Measurements from ENCODE around the gene SH3BP1. TPM values are rescaled to one million over a fixed set of nuclear protein-coding genes. Genes with fewer than 3 reads are reported as not detected.

The SH3BP1 gene
- total and polyA plus RNA-seq, 2 donors (not counting 1 experiment from before 2014, with no cell fraction given) = 44.0 to 69.7 TPM

DNA sequence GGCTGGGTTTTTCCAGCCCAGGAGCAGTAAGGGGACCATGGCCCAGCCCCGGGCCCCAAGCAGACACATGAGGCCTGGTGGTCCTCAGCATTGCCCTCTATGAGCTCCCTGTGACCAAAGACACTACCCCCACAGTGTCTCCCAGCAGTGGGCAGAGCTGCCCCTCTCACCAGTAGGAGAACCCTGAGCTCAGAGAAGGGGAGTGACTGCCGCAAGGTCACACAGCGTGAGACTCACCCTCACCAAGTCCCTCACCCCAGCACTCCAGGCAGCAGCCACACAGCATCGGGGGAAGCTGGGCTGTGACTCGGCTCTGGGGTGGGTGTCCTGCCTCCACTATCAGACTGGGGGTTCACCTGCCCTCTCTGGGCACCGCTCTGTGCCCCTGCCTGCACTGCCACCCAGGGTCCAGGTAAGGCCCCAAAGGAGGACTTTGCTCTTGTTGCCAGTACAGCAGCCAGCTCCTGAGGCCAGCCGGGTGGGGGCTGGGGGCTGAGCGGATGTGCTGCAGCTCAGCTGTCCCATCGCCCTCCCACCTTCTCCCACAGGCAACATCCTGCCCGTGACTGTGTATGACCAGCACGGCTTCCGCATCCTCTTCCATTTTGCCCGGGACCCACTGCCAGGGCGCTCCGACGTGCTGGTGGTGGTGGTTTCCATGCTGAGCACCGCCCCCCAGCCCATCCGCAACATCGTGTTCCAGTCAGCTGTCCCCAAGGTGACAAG lies 7.9 kb upstream of the SH3BP1 start:
- Histone ChIP-seq H3K79me2 (ENCODE audit: control insufficient read depth, insufficient read depth, low read length) (peaks cover 2% of the 10 kb centered on the region), H3K4me2 (replicated peaks; ENCODE audit: low read depth, low read length, poor library complexity, severe bottlenecking) (no peak overlapping the region), H3K27ac (ENCODE audit: low read length in 2 of 2) (peak overlapping the region in 1 of 2 donors; percentile 89), H3K9me3 (ENCODE audit: control extremely low read depth in 1 of 3, control insufficient read depth in 2 of 3, insufficient read depth in 1 of 3, low read length in 2 of 3) (no peaks in the 10 kb centered on the region), H2AFZ (ENCODE audit: insufficient read depth, low read depth, low read length, poor library complexity, severe bottlenecking) (no peak overlapping the region), H3K27me3 (replicated peaks in 1 of 4; ENCODE audit: control extremely low read depth in 1 of 4, control insufficient read depth in 3 of 4, insufficient read depth in 4 of 4, low read length in 3 of 4) (no peaks in the 10 kb centered on the region), H3K4me1 (ENCODE audit: control insufficient read depth in 2 of 2, insufficient read depth in 2 of 2, low read length in 2 of 2) (peaks cover 58 to 68% of the 10 kb centered on the region in 2 donors), H4K20me1 (ENCODE audit: control insufficient read depth, insufficient read depth, low read length, poor library complexity, severe bottlenecking) (no peaks in the 10 kb centered on the region), H3K36me3 (replicated peaks in 1 of 2; ENCODE audit: control extremely low read depth in 1 of 2, control insufficient read depth in 1 of 2, extremely low read depth in 1 of 2, insufficient read depth in 2 of 2, low read length in 1 of 2) (peaks cover 0 to 17% of the 10 kb centered on the region in 2 experiments), H3K4me3 (ENCODE audit: control extremely low read depth in 1 of 5, extremely low read depth in 1 of 5, insufficient read depth in 1 of 5, low read depth in 2 of 5, low read length in 4 of 5) (no peak overlapping the region), H3K9ac (ENCODE audit: low read length) (no peak overlapping the region)
- ATAC-seq (ENCODE audit: low read depth) (no peak), DNase-seq (no peak)
- intact Hi-C loops (cut with micrococcal nuclease) = loop anchor here (2.0 to 5.0 kb wide), 3 partner anchors 23 to 116 kb away; partner anchors contain the start of gene GGA1
- ChIA-PET CTCF (interaction anchor here (0.9 to 30.7 kb wide), 5 partner anchors 4 to 46 kb away, joined by 5 to 620 read pairs (median 501); partner anchors contain the start of genes GGA1, LGALS1, NOL12 and PDXP), POLR2A (interaction anchor here (0.6 to 3.4 kb wide), 4 partner anchors 11 to 46 kb away, joined by 3 to 27 read pairs (median 11); partner anchors contain the start of gene PDXP)
- no peaks in the 10 kb centered on the region for H3K27me3 Mint-ChIP-seq
- H3K27ac Mint-ChIP-seq = peak overlapping the region; percentile 97
- no peak for TF ChIP-seq EZH2 (IDR thresholded peaks at IDR 0.05; ENCODE audit: borderline replicate concordance, insufficient read depth, low read depth, low read length, poor library complexity, severe bottlenecking)
- TF ChIP-seq, protein P1, sequence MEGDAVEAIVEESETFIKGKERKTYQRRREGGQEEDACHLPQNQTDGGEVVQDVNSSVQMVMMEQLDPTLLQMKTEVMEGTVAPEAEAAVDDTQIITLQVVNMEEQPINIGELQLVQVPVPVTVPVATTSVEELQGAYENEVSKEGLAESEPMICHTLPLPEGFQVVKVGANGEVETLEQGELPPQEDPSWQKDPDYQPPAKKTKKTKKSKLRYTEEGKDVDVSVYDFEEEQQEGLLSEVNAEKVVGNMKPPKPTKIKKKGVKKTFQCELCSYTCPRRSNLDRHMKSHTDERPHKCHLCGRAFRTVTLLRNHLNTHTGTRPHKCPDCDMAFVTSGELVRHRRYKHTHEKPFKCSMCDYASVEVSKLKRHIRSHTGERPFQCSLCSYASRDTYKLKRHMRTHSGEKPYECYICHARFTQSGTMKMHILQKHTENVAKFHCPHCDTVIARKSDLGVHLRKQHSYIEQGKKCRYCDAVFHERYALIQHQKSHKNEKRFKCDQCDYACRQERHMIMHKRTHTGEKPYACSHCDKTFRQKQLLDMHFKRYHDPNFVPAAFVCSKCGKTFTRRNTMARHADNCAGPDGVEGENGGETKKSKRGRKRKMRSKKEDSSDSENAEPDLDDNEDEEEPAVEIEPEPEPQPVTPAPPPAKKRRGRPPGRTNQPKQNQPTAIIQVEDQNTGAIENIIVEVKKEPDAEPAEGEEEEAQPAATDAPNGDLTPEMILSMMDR (IDR thresholded peaks at IDR 0.05) = no peak
- H3K4me1 Mint-ChIP-seq = peaks cover 63% of the 10 kb centered on the region
- 94% methylated on average over 19 of the region's 19 CpGs for WGBS (ENCODE audit: insufficient coverage)
- no peak overlapping the region for H3K4me3 Mint-ChIP-seq
- no peaks in the 10 kb centered on the region for H3K9me3 Mint-ChIP-seq (ENCODE audit: insufficient read depth)

All from B cell (primary cell).